ENCODE data around the gene WRAP53.

WRAP53 gene

GRCh38 chr17:7711051-7711755 is 22.9 kb downstream of the WRAP53 start:
- DNase-seq (ENCODE audit: low read depth), result no peak
- TF ChIP-seq CTCF (IDR thresholded peaks at IDR 0.05; ENCODE audit: low read depth, low read length, missing control alignments), result peak; percentile 58
- H3K4me3 ChIP-seq (ENCODE audit: low read depth, low read length), result no peak overlapping the region

- no peak for DNase-seq (ENCODE audit: low read depth)
- TF ChIP-seq CTCF (IDR thresholded peaks at IDR 0.05; ENCODE audit: low read depth, low read length, missing control alignments), result no peak
Measured at GRCh38 chr17:7712111-7712771, 24.0 kb downstream of the WRAP53 start.

GRCh38 chr17:7713782-7714181 is 25.5 kb downstream of the WRAP53 start:
- DNase-seq (ENCODE audit: low read depth), result no peak
- H3K4me3 ChIP-seq (ENCODE audit: low read depth, low read length), result no peak overlapping the region
- no peak for TF ChIP-seq CTCF (IDR thresholded peaks at IDR 0.05; ENCODE audit: low read depth, low read length, missing control alignments)

More at GRCh38 chr17:7712111-7712771, 24.0 kb downstream of the WRAP53 start:
- H3K4me3 ChIP-seq (ENCODE audit: low read depth, low read length), result no peak overlapping the region

GRCh38 chr17:7714721-7715594 is 26.7 kb downstream of the WRAP53 start:
- DNase-seq (ENCODE audit: low read depth), result no peak
- no peak overlapping the region for H3K4me3 ChIP-seq (ENCODE audit: low read depth, low read length)
- no peak for TF ChIP-seq CTCF (IDR thresholded peaks at IDR 0.05; ENCODE audit: low read depth, low read length, missing control alignments)

GRCh38 chr17:7715936-7716886 is 27.9 kb downstream of the WRAP53 start:
- TF ChIP-seq CTCF (IDR thresholded peaks at IDR 0.05; ENCODE audit: low read depth, low read length, missing control alignments), result no peak
- H3K4me3 ChIP-seq (ENCODE audit: low read depth, low read length), result no peak overlapping the region
- no peak for DNase-seq (ENCODE audit: low read depth)
